ENCODE data around the gene MXD1.

Gene MXD1

GRCh38 chr2:69952336-69953115 is 37.6 kb downstream of the MXD1 start:
- DNase-seq (ENCODE audit: low read depth in 2 of 2): no peak

DNA sequence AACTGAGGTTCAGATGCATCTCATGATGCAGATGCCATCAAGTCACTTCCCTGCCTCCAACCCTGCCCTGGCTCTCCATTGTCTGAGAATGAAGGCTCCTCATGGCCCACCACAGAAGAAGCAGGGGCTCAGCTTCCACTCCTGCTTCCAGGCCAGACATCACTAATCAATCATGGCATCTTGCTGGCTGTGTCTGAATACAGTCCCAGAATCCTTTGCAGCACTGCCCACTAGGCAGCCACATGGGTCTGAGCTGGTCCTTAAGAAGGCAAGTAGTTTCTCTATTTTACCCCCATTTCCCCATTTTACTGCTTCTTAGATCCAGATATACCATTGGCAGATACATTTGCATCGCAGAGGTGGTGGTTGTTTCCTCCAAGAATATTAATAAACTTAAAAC is 39.2 kb downstream of the MXD1 start:
- no peak for DNase-seq (ENCODE audit: low read depth in 2 of 2)

DNA sequence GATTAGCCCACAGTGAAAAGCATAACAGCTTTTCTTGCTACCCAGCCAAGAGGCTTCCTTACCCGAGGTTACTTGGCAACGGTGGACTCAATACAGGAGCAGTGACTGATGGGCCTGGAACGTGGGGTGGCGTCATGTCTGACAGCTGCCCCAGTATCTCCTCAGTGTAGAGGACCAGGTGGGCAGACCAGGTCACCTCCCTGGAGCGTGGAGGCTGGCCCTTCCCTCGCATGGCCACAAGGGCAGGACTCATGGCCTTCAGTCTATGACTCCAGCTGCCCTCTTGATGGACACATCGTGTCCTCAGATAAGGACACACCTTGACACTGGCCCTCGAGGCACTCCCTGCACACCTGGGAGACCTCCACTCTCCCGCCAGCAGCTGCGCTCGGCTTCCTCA is 40.1 kb downstream of the MXD1 start:
- no peak for DNase-seq (ENCODE audit: low read depth in 2 of 2)

GRCh38 chr2:69956475-69956979 is 41.6 kb downstream of the MXD1 start:
- no peak for DNase-seq (ENCODE audit: low read depth in 2 of 2)

DNA sequence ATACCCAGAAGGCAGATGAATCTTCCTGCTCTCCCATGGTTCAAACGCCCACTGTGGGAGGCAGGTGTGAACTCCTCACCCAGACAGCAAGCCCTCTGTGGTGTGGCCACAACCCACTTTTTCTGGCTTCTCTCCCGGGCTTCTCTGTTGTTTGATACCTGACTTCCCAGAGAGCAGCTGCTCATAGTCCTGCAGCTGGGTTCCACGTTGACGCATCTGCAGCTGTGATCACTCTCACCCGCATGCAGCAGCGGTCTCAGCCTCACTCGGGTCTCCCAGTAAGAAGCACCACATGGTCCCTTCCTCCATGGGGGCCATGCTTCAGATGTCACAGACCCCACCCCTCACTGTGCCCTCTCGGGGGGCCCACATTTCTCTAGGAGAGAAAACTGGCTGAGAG is 43.1 kb downstream of the MXD1 start:
- DNase-seq (ENCODE audit: low read depth in 2 of 2): no peak

GRCh38 chr2:69958480-69958879 is 43.6 kb downstream of the MXD1 start:
- DNase-seq (ENCODE audit: low read depth in 2 of 2): no peak

- no peak for DNase-seq (ENCODE audit: low read depth in 2 of 2)
These were observed 44.5 kb downstream of the MXD1 start for GRCh38 chr2:69959425-69959824.

GRCh38 chr2:69960821-69961220 is 45.9 kb downstream of the MXD1 start:
- DNase-seq (ENCODE audit: low read depth in 2 of 2): no peak

- DNase-seq (ENCODE audit: low read depth in 2 of 2): no peak
These were observed 46.6 kb downstream of the MXD1 start, which contains the start of gene ASPRV1 for GRCh38 chr2:69961496-69961895. ASPRV1 (minus strand) TSS chr2:69961631; CDS start chr2:69961436, 195 bp downstream.

GRCh38 chr2:69962986-69963730 is 48.2 kb downstream of the MXD1 start:
- no peak for DNase-seq (ENCODE audit: low read depth in 2 of 2)

- DNase-seq (ENCODE audit: low read depth in 2 of 2): no peak
These were observed 49.5 kb downstream of the MXD1 start for GRCh38 chr2:69964353-69964841.

- DNase-seq (ENCODE audit: low read depth in 2 of 2): no peak
These were observed 51.0 kb downstream of the MXD1 start for GRCh38 chr2:69965756-69966445.

- no peak for DNase-seq (ENCODE audit: low read depth in 2 of 2)
These were observed 51.6 kb downstream of the MXD1 start for GRCh38 chr2:69966496-69966895.

- DNase-seq (ENCODE audit: low read depth in 2 of 2): no peak
These were observed 53.7 kb downstream of the MXD1 start for GRCh38 chr2:69968609-69969008.

DNA sequence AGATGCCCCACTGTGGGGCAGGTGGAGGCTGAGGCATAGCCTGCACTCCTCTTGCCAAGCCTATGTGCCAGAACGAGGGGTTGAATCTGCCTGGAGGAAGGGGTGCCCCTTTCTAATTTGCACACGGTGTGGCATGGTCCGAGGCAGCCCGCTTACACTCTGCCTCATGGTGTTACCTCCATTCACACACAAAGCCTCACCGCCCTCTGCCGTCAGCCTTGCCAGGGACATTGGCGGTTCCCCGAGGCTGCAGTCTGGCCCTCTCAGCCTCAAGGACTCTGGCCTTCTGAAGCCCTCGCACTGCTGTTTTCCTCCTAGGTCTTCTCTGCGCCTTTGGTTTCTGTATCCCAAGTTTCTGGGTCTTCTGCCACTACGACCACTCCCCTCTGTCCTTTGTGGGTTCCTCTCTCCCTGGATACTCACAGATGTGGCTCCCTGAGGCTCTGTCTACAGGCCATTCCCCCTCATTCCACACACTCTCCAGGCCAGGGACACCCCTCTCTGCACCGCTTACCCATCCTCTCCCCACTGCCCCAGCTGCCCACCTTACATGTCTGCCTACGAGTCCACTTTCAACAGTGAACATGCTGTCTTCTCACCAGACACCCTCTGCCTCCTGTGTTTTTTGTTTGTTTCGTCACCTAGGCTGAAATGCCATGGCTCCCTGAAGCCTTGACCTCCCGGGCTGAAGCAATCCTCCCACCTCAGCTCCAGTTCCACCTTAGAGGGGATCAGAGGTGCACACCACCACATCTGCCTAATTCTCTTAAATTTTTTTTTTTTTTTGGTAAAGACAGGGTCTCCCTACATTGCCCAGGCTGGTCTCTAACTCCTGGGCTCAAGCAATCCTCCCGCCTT is 54.4 kb downstream of the MXD1 start:
- no peak for DNase-seq (ENCODE audit: low read depth in 2 of 2)

GRCh38 chr2:69969991-69970390 is 55.1 kb downstream of the MXD1 start:
- DNase-seq (ENCODE audit: low read depth in 2 of 2): no peak

DNA sequence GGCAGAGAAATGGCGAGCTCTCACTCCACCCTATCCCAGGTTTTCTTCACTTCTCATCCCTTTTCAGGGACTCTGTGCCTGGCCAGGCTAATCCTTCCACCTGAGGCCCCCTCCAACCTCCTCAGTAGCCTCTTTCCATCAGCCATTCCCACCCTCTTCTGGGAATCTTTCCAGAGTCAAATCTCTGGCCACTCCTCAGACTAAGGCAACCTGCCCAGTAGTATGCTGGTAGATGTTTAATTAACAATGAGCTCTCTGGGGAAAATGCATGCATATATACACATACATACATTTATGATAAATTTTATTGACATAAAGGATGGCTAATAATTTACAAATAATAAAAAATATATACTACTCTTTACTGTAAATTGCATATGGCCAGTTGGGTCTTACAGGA is 57.9 kb downstream of the MXD1 start:
- no peak for DNase-seq (ENCODE audit: low read depth in 2 of 2)

DNA sequence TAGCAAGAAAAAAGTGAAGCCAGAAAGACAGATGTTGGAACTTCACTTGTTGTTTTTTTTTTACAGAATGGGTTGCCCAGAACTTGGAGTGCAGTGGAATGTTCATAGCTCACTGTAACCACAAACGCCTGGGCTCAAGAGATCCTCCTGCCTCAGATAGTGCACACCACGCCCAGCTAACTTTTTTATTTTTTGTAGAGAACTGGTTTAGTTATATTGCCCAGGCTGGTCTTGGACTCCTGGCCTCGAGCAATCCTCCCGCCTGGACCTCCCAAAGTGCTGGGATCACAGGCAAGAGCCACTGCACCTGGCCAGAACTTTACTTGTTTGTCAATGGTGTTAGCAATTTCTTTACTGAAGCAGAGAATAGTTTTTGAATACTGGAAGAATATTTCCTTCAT is 58.4 kb downstream of the MXD1 start:
- DNase-seq (ENCODE audit: low read depth in 2 of 2): no peak

GRCh38 chr2:69975136-69975852 is 60.4 kb downstream of the MXD1 start:
- DNase-seq (ENCODE audit: low read depth in 2 of 2): no peak

DNA sequence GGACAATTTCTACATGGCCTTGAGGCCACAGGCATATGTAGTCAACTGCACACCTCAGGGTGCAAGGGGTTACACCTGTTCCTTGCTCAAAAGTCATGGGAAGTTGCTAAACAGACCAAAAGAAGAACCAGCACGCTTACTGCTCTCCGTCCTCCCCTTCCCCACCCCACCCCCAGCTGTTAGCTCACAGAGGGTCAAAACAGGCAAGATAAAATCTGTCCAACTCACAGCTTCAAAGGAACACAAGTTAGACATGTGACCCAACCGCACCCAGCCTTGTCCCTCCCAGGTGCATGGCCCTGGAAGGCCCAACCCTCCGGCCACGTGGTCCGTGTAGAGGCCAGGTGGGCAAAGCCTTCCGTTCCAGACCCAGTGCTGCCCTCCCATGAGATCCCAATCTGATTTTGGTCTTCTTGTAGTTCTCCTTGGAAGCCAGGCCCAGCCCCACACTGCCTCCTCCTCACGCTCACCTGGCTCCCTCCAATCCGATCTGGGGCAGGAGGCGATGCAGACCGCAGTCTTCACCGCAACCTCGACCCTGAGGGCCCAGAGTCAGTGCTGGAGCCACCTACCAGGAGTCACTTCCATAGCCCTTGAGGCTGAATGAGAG is 61.0 kb downstream of the MXD1 start:
- DNase-seq (ENCODE audit: low read depth in 2 of 2): no peak
